ENCODE measurements around the gene HIP1R. TPM values are rescaled to one million over a fixed set of nuclear protein-coding genes. Genes with fewer than 3 reads are reported as not detected.

Gene HIP1R
- total and polyA plus RNA-seq, 2 of the 4 experiments (the other 2 are of a cell fraction), result 13.8 to 18.5 TPM

- TF ChIP-seq MXI1 (IDR thresholded peaks at IDR 0.05; ENCODE audit: borderline replicate concordance, low read depth, low read length), result no peak
These were observed 49.0 kb downstream of the HIP1R start (continued) for GRCh38 chr12:122884091-122884826.

- H3K9me1 ChIP-seq (ENCODE audit: insufficient read depth, low read length), result peaks cover 44% of the 10 kb centered on the region
- no peak overlapping the region for H3K14ac ChIP-seq (replicated peaks; ENCODE audit: low read depth, low read length)
- H3K56ac ChIP-seq (ENCODE audit: extremely low read depth, insufficient read depth, low read length), result no peak overlapping the region
- H2BK15ac ChIP-seq (ENCODE audit: low read depth, low read length), result no peak overlapping the region
- H4K5ac ChIP-seq (ENCODE audit: low read depth, low read length), result no peak overlapping the region
- no peak overlapping the region for H2BK20ac ChIP-seq (ENCODE audit: low read depth, low read length)
- TF ChIP-seq CEBPB (IDR thresholded peaks at IDR 0.05; ENCODE audit: low read depth, low read length) (peak; percentile 8; the same call in 1 of the 2 replicates), ELK1 (IDR thresholded peaks at IDR 0.05; ENCODE audit: borderline replicate concordance, low read depth, low read length) (no peak), MAZ (IDR thresholded peaks at IDR 0.05; ENCODE audit: borderline replicate concordance, low read depth, low read length) (no peak), NFE2L2 (IDR thresholded peaks at IDR 0.05; ENCODE audit: low read depth, low read length) (no peak), SMC3 (IDR thresholded peaks at IDR 0.05; ENCODE audit: low read depth, low read length) (no peak), BHLHE40 (IDR thresholded peaks at IDR 0.05; ENCODE audit: low read depth, low read length) (peak; percentile 68; the same call in 1 of the 2 replicates), RAD21 (IDR thresholded peaks at IDR 0.05; ENCODE audit: low read length) (no peak), USF2 (IDR thresholded peaks at IDR 0.05; ENCODE audit: low read depth, low read length) (peak; percentile 36; the same call in 1 of the 2 replicates)
- H2AK5ac ChIP-seq (ENCODE audit: low read depth, low read length), result no peak overlapping the region
- WGBS, 2 experiments (ENCODE audit: extremely low coverage in 2 of 2, insufficient read length in 1 of 2), result no CpG with 5 or more reads among the region's 4 CpGs
- no peak overlapping the region for H2BK5ac ChIP-seq (ENCODE audit: low read depth, low read length, poor library complexity, severe bottlenecking)
- H3K27ac ChIP-seq (ENCODE audit: insufficient read depth, low read length), result no peak overlapping the region
- ChIA-PET POLR2A (ENCODE audit: unreplicated experiment) (interaction anchor here (0.6 kb wide), 1 partner anchor 69 kb away, joined by 12 read pairs; no protein-coding TSS in a partner anchor), CTCF (interaction anchor here (0.7 kb wide), 1 partner anchor 13 kb away, joined by 8 read pairs; no protein-coding TSS in a partner anchor)
- dilution Hi-C loops (cut with HindIII; ENCODE audit: low sequenced_read_pairs, unreplicated experiment) (no loop called here), in situ Hi-C loops (cut with MboI; ENCODE audit: low sequenced_read_pairs) (no loop called here), intact Hi-C loops (cut with micrococcal nuclease) (no loop called here)
- peaks cover 23 to 85% of the 10 kb centered on the region in 2 experiments; a peak in 3 of 4 replicates for H3K79me1 ChIP-seq (ENCODE audit: low read depth in 1 of 2, low read length in 2 of 2)
- no peak overlapping the region for H2AFZ ChIP-seq (replicated peaks; ENCODE audit: low read length, poor library complexity)
- H3K23ac ChIP-seq (ENCODE audit: low read depth, low read length), result no peak overlapping the region
- no peak overlapping the region for H3K18ac ChIP-seq (ENCODE audit: low read depth, low read length)
- peaks cover 33% of the 10 kb centered on the region for H3K4me1 ChIP-seq (ENCODE audit: control insufficient read depth, insufficient read depth, low read length)
- BruUV-seq (replicated peaks), result no TSS peak
- no peak overlapping the region for H3K4me3 ChIP-seq (ENCODE audit: insufficient read depth, low read depth, low read length)
- no peak overlapping the region for H4K91ac ChIP-seq (ENCODE audit: insufficient read depth, low read depth, low read length)
- H3K4me2 ChIP-seq (ENCODE audit: low read depth, low read length), result no peak overlapping the region
- ATAC-seq (ENCODE audit: low read depth), result no peak
- no peaks in the 10 kb centered on the region for H3K9me3 ChIP-seq (ENCODE audit: control insufficient read depth, insufficient read depth, low read length)
- H4K8ac ChIP-seq (ENCODE audit: low read depth in 2 of 2, low read length in 2 of 2), result no peak overlapping the region
- H3K4ac ChIP-seq (ENCODE audit: low read depth, low read length), result no peak overlapping the region
- H2AK9ac ChIP-seq (replicated peaks; ENCODE audit: low read depth, low read length, poor library complexity), result no peak overlapping the region
- DNase-seq, result peak; percentile 17
- H3K27me3 ChIP-seq (ENCODE audit: control insufficient read depth, insufficient read depth, low read length), result no peaks in the 10 kb centered on the region
- peaks cover 84% of the 10 kb centered on the region for H4K20me1 ChIP-seq (ENCODE audit: insufficient read depth, low read length)
- H3K9ac ChIP-seq (ENCODE audit: low read depth, low read length), result no peak overlapping the region
- no peaks in the 10 kb centered on the region for H3K36me3 ChIP-seq (ENCODE audit: control insufficient read depth, insufficient read depth, low read length)
- H2BK120ac ChIP-seq (ENCODE audit: low read depth, low read length), result no peak overlapping the region
These were observed 49.6 kb downstream of the HIP1R start for GRCh38 chr12:122884860-122885259.

All from IMR-90 (cell line).